Colonic mucosa (tissue), 4 donors: ENCODE data around the gene PHKA2. TPM values are rescaled to one million over a fixed set of nuclear protein-coding genes. Genes with fewer than 3 reads are reported as not detected.

Experiments used
- DNase-seq: peaks from one replicate; pipeline ENCODE4 v3.0.0-alpha.2; 2020
- H3K27ac ChIP-seq: fragments of 200-600 bp; one replicate; pipeline ENCODE4 v1.8.0; 2021
- H3K27me3 ChIP-seq: fragments of 200-600 bp; one replicate; pipeline ENCODE4 v1.8.0; 2021
- H3K36me3 ChIP-seq: fragments of 200-600 bp; one replicate; pipeline ENCODE4 v1.8.0; 2021
- H3K4me1 ChIP-seq: fragments of 200-600 bp; one replicate; pipeline ENCODE4 v1.8.0; 2021; ENCODE audit warnings: mild to moderate bottlenecking
- H3K4me3 ChIP-seq: fragments of 200-600 bp; one replicate; pipeline ENCODE4 v1.8.0; 2021
- H3K9ac ChIP-seq, 2 donors: one replicate each; pipeline ENCODE4 v1.7.0; 2013; ENCODE audit warnings: control low read depth in 2 of 2, low read depth in 2 of 2, low read length in 2 of 2
- H3K9me3 ChIP-seq: fragments of 200-600 bp; one replicate; pipeline ENCODE4 v1.8.0; 2021
- intact Hi-C: fragments of 100-400 bp; cut with DNase I; formaldehyde crosslinking; loops from one replicate; pipeline ENCODE4 v1.14.1; 2022
- total RNA-seq, 2 donors: library from RNA; stranded (reverse); fragmentation: NEBNext Ultra II Directional in 1 of 2; extraction: Animal tissue kit (Norgen Biotek cat#: 25700) in 1 of 2; gene quantifications; one replicate each; pipeline ENCODE4 v1.2.1, GENCODE V29; 2021
- TF ChIP-seq, protein P1 (sequence below): fragments of 200-600 bp; IDR thresholded peaks from one replicate; pipeline ENCODE4 v1.8.0; 2022; ENCODE audit warnings: antibody characterized with exemption, mild to moderate bottlenecking
- donor health status: healthy.
- donor health status: DM: no; HTN: no; CAD: no.
- donor health status: DM: no; HTN: no; CAD: no.

The PHKA2 gene
- total RNA-seq, 2 donors from 2014 or later: 22.8 to 38.6 TPM

DNA sequence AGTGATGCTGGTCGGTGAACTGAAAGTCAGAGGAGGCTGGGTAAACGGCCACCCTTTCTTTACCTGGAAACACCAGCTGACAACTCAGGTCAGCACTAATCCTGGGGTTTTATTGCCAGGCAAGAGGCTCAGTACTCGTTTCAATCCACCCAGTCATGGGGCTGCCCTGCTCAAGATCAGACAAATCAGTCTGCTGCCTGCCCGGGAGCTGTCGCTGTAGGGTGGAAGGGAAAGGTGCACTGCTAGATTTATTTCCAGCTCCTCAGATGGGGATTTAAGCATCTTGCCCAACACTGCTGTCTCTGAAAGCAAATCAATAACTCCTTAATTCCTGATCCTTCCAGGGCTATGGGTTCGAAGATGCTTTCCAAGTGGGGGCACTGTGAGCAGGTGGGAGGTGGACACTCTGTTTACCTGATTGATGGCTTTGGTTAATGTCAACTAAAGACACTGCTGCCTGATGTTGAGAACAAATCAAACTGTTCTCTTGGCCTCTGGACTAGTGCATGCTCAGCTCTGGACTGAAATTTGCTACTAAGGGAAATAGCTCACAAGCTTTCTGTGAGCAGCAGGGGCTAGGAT is 59.3 kb downstream of the PHKA2 start:
- Histone ChIP-seq H3K27ac (no peak overlapping the region), H3K4me3 (no peak overlapping the region), H3K36me3 (no peaks in the 10 kb centered on the region), H3K9ac (no peak overlapping the region), H3K4me1 (no peaks in the 10 kb centered on the region), H3K27me3 (no peaks in the 10 kb centered on the region), H3K9me3 (no peaks in the 10 kb centered on the region)
- TF ChIP-seq, protein P1, sequence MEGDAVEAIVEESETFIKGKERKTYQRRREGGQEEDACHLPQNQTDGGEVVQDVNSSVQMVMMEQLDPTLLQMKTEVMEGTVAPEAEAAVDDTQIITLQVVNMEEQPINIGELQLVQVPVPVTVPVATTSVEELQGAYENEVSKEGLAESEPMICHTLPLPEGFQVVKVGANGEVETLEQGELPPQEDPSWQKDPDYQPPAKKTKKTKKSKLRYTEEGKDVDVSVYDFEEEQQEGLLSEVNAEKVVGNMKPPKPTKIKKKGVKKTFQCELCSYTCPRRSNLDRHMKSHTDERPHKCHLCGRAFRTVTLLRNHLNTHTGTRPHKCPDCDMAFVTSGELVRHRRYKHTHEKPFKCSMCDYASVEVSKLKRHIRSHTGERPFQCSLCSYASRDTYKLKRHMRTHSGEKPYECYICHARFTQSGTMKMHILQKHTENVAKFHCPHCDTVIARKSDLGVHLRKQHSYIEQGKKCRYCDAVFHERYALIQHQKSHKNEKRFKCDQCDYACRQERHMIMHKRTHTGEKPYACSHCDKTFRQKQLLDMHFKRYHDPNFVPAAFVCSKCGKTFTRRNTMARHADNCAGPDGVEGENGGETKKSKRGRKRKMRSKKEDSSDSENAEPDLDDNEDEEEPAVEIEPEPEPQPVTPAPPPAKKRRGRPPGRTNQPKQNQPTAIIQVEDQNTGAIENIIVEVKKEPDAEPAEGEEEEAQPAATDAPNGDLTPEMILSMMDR: no peak
- intact Hi-C loops: loop anchor here (10.0 kb wide), 1 partner anchor 530 kb away; no protein-coding TSS in a partner anchor
- no peak for DNase-seq

DNA sequence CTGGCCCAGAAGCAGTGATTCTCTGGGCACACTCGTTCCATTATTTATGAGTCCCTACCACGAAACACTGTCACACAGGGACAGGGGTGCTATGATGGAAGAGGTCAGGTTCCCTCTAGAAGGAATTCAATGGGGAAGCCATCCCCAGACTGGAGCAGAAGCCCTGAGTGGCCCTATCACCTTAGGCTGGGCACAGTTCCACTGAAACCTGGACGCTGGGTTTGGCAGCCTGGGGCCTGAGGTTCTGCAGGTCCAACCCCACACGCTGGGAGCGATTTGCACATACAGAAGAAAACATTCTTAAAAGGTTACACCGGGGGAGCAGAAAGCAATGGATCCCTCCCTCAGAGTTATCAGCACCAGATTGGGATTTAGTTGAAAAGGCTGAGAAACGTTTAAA is 63.3 kb downstream of the PHKA2 start:
- no peak overlapping the region for H3K4me3 ChIP-seq
- intact Hi-C loops: loop anchor here (10.0 kb wide), 1 partner anchor 526 kb away; no protein-coding TSS in a partner anchor
- H3K27me3 ChIP-seq: no peaks in the 10 kb centered on the region
- no peak for DNase-seq
- H3K9ac ChIP-seq: no peak overlapping the region
- H3K36me3 ChIP-seq: no peaks in the 10 kb centered on the region
- H3K9me3 ChIP-seq: no peaks in the 10 kb centered on the region
- H3K4me1 ChIP-seq: no peaks in the 10 kb centered on the region
- TF ChIP-seq, protein P1: no peak
- no peak overlapping the region for H3K27ac ChIP-seq

- no peak overlapping the region for H3K9ac ChIP-seq
- TF ChIP-seq, protein P1: no peak
- intact Hi-C loops: loop anchor here (10.0 kb wide), 1 partner anchor 525 kb away; no protein-coding TSS in a partner anchor
- H3K36me3 ChIP-seq: no peaks in the 10 kb centered on the region
- no peak for DNase-seq
- no peaks in the 10 kb centered on the region for H3K9me3 ChIP-seq
- no peak overlapping the region for H3K27ac ChIP-seq
- no peaks in the 10 kb centered on the region for H3K27me3 ChIP-seq
- H3K4me1 ChIP-seq: no peaks in the 10 kb centered on the region
- H3K4me3 ChIP-seq: no peak overlapping the region
Measured at GRCh38 chrX:18920079-18920478, 63.8 kb downstream of the PHKA2 start.

DNA sequence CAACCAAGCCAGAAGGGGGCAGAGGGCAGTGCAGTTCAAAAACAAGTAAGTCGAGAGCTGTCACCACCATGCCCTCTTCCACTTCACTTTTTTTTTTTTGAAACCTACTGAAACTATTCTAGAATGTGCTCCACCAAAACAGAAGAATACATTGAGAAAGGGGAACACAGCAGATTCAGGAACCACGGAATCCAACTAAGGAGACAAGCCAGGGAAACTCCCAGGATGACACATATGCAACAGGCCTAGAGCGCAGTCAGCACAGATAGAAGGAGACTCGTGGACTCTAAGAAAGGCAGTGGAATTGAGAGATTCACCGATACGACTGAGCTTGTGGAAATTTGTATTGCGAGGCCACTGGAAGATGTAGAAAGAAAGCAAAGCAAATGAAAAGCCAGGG is 66.1 kb downstream of the PHKA2 start:
- no peak overlapping the region for H3K4me3 ChIP-seq
- H3K9me3 ChIP-seq: no peaks in the 10 kb centered on the region
- H3K9ac ChIP-seq: no peak overlapping the region
- DNase-seq: no peak
- TF ChIP-seq, protein P1: no peak
- intact Hi-C loops: no loop called here
- H3K27ac ChIP-seq: no peak overlapping the region
- H3K36me3 ChIP-seq: no peaks in the 10 kb centered on the region
- H3K4me1 ChIP-seq: no peaks in the 10 kb centered on the region
- no peaks in the 10 kb centered on the region for H3K27me3 ChIP-seq

DNA sequence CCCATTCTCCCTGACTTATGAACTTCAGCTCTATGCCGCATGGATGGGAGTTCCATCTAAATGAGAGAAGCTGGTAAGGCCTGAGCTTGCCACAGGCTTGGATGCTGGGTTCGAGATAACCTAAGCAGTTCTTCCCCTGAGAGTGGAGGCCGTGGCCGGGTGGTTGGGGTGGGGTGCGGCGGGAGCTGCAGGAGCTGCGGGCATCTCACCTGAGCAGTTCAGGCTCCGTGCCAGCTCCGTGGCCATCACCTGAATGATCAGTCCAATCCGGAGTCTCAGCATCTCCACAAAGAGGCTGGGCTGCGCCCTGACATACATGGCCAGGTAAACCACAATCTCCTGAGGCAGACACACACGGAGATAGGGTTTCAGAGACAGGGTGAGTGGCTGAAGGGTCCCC is 77.6 kb downstream of the PHKA2 start:
- no peaks in the 10 kb centered on the region for H3K9me3 ChIP-seq
- DNase-seq: no peak
- intact Hi-C loops: no loop called here
- TF ChIP-seq, protein P1: no peak
- H3K4me1 ChIP-seq: no peaks in the 10 kb centered on the region
- H3K27me3 ChIP-seq: no peaks in the 10 kb centered on the region
- H3K27ac ChIP-seq: no peak overlapping the region
- H3K4me3 ChIP-seq: no peak overlapping the region
- no peaks in the 10 kb centered on the region for H3K36me3 ChIP-seq
- no peak overlapping the region for H3K9ac ChIP-seq
